PC-3 (cell line): ENCODE data around the gene CCDC197.

ENCODE experiments used
- EZH2 ChIP-seq: fragments of 300-600 bp; sonication (generic); IDR thresholded peaks from one replicate; pipeline ENCODE4 v1.6.1; 2017; ENCODE audit warnings: antibody characterized with exemption, mild to moderate bottlenecking, low read length; ENCODE audit not compliant: unreplicated experiment
- TF ChIP-seq, protein P1 (sequence below): fragments of 300-600 bp; sonication (generic); conservative IDR thresholded peaks from 2 replicates; pipeline ENCODE4 v1.5.1; 2017; ENCODE audit warnings: antibody characterized with exemption, low read depth, mild to moderate bottlenecking, low read length

DNA sequence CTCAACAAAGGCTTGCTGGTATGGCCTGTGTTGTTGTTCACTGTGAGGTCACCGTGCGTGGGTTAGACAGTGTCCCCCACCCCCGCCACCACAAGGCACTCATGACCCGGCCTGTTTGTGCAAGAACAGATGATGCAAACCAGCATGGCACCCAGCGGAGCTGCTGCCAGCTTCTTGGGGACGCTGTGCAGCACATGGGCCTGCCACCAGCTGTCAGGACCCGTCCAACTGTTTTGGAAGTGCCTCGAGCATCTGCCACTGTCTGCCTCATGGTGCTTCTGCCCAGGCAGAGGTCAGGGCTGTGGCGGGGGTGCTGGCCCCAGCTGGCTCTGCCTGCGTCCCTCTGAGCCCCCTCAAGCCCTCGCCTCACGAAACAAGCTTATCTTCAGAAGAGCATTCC lies 22.3 kb upstream of the CCDC197 start:
- TF ChIP-seq EZH2, result no peak
- TF ChIP-seq, protein P1, sequence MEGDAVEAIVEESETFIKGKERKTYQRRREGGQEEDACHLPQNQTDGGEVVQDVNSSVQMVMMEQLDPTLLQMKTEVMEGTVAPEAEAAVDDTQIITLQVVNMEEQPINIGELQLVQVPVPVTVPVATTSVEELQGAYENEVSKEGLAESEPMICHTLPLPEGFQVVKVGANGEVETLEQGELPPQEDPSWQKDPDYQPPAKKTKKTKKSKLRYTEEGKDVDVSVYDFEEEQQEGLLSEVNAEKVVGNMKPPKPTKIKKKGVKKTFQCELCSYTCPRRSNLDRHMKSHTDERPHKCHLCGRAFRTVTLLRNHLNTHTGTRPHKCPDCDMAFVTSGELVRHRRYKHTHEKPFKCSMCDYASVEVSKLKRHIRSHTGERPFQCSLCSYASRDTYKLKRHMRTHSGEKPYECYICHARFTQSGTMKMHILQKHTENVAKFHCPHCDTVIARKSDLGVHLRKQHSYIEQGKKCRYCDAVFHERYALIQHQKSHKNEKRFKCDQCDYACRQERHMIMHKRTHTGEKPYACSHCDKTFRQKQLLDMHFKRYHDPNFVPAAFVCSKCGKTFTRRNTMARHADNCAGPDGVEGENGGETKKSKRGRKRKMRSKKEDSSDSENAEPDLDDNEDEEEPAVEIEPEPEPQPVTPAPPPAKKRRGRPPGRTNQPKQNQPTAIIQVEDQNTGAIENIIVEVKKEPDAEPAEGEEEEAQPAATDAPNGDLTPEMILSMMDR, result no peak
